Right atrium auricular region (tissue), 2 donors: ENCODE results near the gene EXOC4. TPM values are rescaled to one million over a fixed set of nuclear protein-coding genes. Genes with fewer than 3 reads are reported as not detected.

Source experiments
- DNase-seq: peaks from one replicate; pipeline ENCODE4 v3.0.0-alpha.2; 2019; ENCODE audit warnings: low spot score
- H3K27ac ChIP-seq, 2 donors: fragments of 200-600 bp; sonication (generic); 1 replicate in 1 of 2; 2 replicates in 1 of 2; pipeline ENCODE4 v1.5.1; 2016 to 2019
- H3K27me3 ChIP-seq, 2 donors: fragments of 200-600 bp; sonication (generic); one replicate each; pipeline versions ENCODE4 v1.5.1 to v1.6.0; 2017 to 2019
- H3K36me3 ChIP-seq: fragments of 200-600 bp; sonication (generic); one replicate; pipeline ENCODE4 v1.5.1; 2016
- H3K4me1 ChIP-seq, 2 donors: fragments of 200-600 bp; sonication (generic); one replicate each; pipeline versions ENCODE4 v1.5.1 to v1.6.0; 2017 to 2019
- H3K4me3 ChIP-seq, 2 donors: fragments of 200-600 bp; sonication (generic); 1 replicate in 1 of 2; 2 replicates in 1 of 2; pipeline ENCODE4 v1.5.1; 2017 to 2019; ENCODE audit warnings: mild to moderate bottlenecking in 1 of 2, moderate library complexity in 1 of 2
- H3K9me3 ChIP-seq, 2 donors: fragments of 200-600 bp; sonication (generic); one replicate each; pipeline ENCODE4 v1.5.1; 2019
- CTCF ChIP-seq, 2 donors: fragments of 200-600 bp; sonication (generic); IDR thresholded peaks; one replicate each; pipeline ENCODE4 v1.5.1; 2019; ENCODE audit warnings: antibody characterized with exemption in 2 of 2
- microRNA-seq, 2 donors: library from miRNA; unstranded; fragments of <30 nt; microRNA quantifications; one replicate each; pipeline ENCODE4, GENCODE V29; 2016 to 2017; ENCODE audit warnings: borderline number of aligned reads in 2 of 2, borderline replicate concordance in 1 of 2
- total RNA-seq, 2 donors: library from RNA; depleted of rRNA; stranded (reverse); fragments of >200 nt; gene quantifications; one replicate each; pipeline ENCODE4 v1.1.0, GENCODE V29; 2016

The EXOC4 gene
- total RNA-seq, 2 donors from 2014 or later, result 24.7 to 30.6 TPM

GRCh38 chr7:134113655-134114054 lies 860.8 kb downstream of the EXOC4 start:
- no peak for DNase-seq
- H3K9me3 ChIP-seq, result no peaks in the 10 kb centered on the region
- TF ChIP-seq CTCF (IDR thresholded peaks at IDR 0.05), result no peak
- no peak overlapping the region for H3K4me3 ChIP-seq
- no peaks in the 10 kb centered on the region for H3K36me3 ChIP-seq
- H3K4me1 ChIP-seq, result no peaks in the 10 kb centered on the region
- no peak overlapping the region for H3K27ac ChIP-seq
- no peaks in the 10 kb centered on the region for H3K27me3 ChIP-seq

DNA sequence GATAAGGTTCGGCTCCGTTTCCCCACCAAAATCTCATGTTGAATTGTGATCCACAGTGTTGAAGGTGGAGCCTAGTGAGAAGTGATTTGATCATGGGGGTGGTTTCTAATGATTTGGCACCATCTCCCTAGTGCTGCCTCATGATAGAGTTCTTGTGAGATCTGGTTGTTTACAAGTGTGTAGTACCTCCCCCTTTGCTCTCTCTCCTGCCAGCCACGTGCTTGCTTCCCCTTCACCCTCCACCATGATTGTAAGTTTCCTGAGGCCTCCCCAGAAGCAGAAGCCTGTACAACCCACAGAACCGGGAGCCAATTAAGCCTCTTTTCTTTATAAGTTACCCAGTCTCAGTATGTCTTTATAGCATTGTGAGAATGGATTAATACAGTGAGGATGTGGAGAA lies 862.1 kb downstream of the EXOC4 start:
- no peaks in the 10 kb centered on the region for H3K27me3 ChIP-seq
- no peaks in the 10 kb centered on the region for H3K4me1 ChIP-seq
- no peak overlapping the region for H3K27ac ChIP-seq
- DNase-seq, result no peak
- H3K9me3 ChIP-seq, result no peaks in the 10 kb centered on the region
- no peak for TF ChIP-seq CTCF (IDR thresholded peaks at IDR 0.05)
- H3K36me3 ChIP-seq, result no peaks in the 10 kb centered on the region
- H3K4me3 ChIP-seq, result no peak overlapping the region

Small RNA genes within 50 kb of the gene (microRNA-seq; reads per million reads assigned to microRNA genes)
- gene MIR6133, result 0 reads per million in 2 donors

Other genes starting within 250 kb of the EXOC4 start
- gene CHCHD3, start 171.0 kb upstream of the EXOC4 start, total RNA-seq, result 100 to 1,000 TPM in 1 of 2 donors, 10 to 100 TPM in 1; 88.3 to 154 TPM